HepG2 (cell line): ENCODE data around the gene CIB2.
"Not testable (repeated sequence)": the region's sequence is repeated elsewhere in the genome, so short reads cannot be mapped to it uniquely, and the experiment has no call there.

Experiments used
- TARDBP ChIP-seq: sonication (generic); formaldehyde crosslinking; IDR thresholded peaks from 2 replicates; pipeline ENCODE4 v1.8.0; 2022; ENCODE audit warnings: mild to moderate bottlenecking, missing genetic modification reagents
- ZFP36L2 ChIP-seq: sonication (generic); formaldehyde crosslinking; IDR thresholded peaks from 2 replicates; pipeline ENCODE4 v1.4.0; 2020; ENCODE audit warnings: missing genetic modification reagents
- ZKSCAN1 ChIP-seq: fragments of 150-350 bp; IDR thresholded peaks from 2 replicates; pipeline ENCODE4 v1.6.1; 2014; ENCODE audit warnings: low read length

- TF ChIP-seq ZFP36L2 (CRISPR knock-in tag); TARDBP (CRISPR knock-in tag); ZKSCAN1: not testable (repeated sequence)
Measured at GRCh38 chr15:78151075-78151474, 19.8 kb upstream of the CIB2 start.
